WTC11 (cell line): ENCODE measurements around the gene C1orf226.

Source experiments
- ATF1 ChIP-seq: sonication (generic); formaldehyde crosslinking; IDR thresholded peaks from 2 replicates; pipeline ENCODE4 v1.8.1; 2023; ENCODE audit warnings: mild to moderate bottlenecking, moderate library complexity, missing genetic modification reagents
- CREM ChIP-seq: sonication (generic); formaldehyde crosslinking; IDR thresholded peaks from 2 replicates; pipeline ENCODE4 v1.8.1; 2022; ENCODE audit warnings: mild to moderate bottlenecking, missing genetic modification reagents, moderate library complexity
- CTCF ChIP-seq: fragments of 200-600 bp; IDR thresholded peaks from 2 replicates; pipeline ENCODE4 v1.8.0; 2022; ENCODE audit warnings: antibody characterized with exemption
- MAX ChIP-seq: sonication (generic); formaldehyde crosslinking; IDR thresholded peaks from 2 replicates; pipeline ENCODE4 v1.8.0; 2022; ENCODE audit warnings: mild to moderate bottlenecking, missing genetic modification reagents
- NR1H2 ChIP-seq: sonication (generic); formaldehyde crosslinking; IDR thresholded peaks from 2 replicates; pipeline ENCODE4 v1.9.0; 2021; ENCODE audit warnings: mild to moderate bottlenecking, moderate library complexity, missing genetic modification reagents
- NR3C1 ChIP-seq: sonication (generic); formaldehyde crosslinking; conservative IDR thresholded peaks from 2 replicates; pipeline ENCODE4 v1.8.1; 2023; ENCODE audit warnings: low read depth, mild to moderate bottlenecking, missing genetic modification reagents
- USF2 ChIP-seq: sonication (generic); formaldehyde crosslinking; IDR thresholded peaks from 2 replicates; pipeline ENCODE4 v1.8.1; 2023; ENCODE audit warnings: mild to moderate bottlenecking, missing genetic modification reagents, moderate library complexity
- ZNF121 ChIP-seq: sonication (generic); formaldehyde crosslinking; IDR thresholded peaks from 2 replicates; pipeline ENCODE4 v1.8.0; 2023; ENCODE audit warnings: missing genetic modification reagents
- ZNF219 ChIP-seq: sonication (generic); formaldehyde crosslinking; IDR thresholded peaks from 2 replicates; pipeline ENCODE4 v1.8.0; 2023; ENCODE audit warnings: missing genetic modification reagents, mild to moderate bottlenecking, borderline replicate concordance

- TF ChIP-seq CTCF, result no peak
- no peak for TF ChIP-seq ATF1
- TF ChIP-seq MAX, result no peak
- no peak for TF ChIP-seq NR3C1
- no peak for TF ChIP-seq ZNF121 (CRISPR knock-in tag)
- no peak for TF ChIP-seq NR1H2 (CRISPR knock-in tag)
- no peak for TF ChIP-seq USF2 (CRISPR knock-in tag)
- no peak for TF ChIP-seq CREM (CRISPR knock-in tag)
- TF ChIP-seq ZNF219, result no peak
Measured at GRCh38 chr1:162373072-162373427, 8.5 kb upstream of the C1orf226 start.
